H1 (cell line): ENCODE results near the gene HS3ST6. TPM values are rescaled to one million over a fixed set of nuclear protein-coding genes. Genes with fewer than 3 reads are reported as not detected.

Source experiments
- CTCF ChIA-PET: fragments of 300-600 bp; sonication (Branson Sonifier 250); formaldehyde crosslinking; loops from one replicate; lab custom pipeline; 2021; ENCODE audit not compliant: partially characterized antibody; lab: Charles Lee
- POLR2A ChIA-PET: fragments of 300-600 bp; sonication (Branson Sonifier 250); formaldehyde crosslinking; loops from one replicate; lab custom pipeline; 2021; ENCODE audit warnings: inconsistent platforms; ENCODE audit not compliant: partially characterized antibody; lab: Charles Lee
- DNase-seq, 2 experiments: peaks; one replicate each; pipeline versions ENCODE4 v3.0.0 to v3.0.0-alpha.2; 2010 to 2022; ENCODE audit warnings: low spot score in 2 of 2, low read depth in 1 of 2, mixed read lengths in 1 of 2
- FAIRE-seq: peaks from 2 replicates; lab custom pipeline; 2011; peaks lifted over from hg19 to GRCh38; lab: Jason Lieb, UNC
- H2AFZ ChIP-seq: 2 replicates; pipeline ENCODE4 v1.8.1; 2012; ENCODE audit warnings: low read length, inconsistent platforms
- H2AK5ac ChIP-seq: 2 replicates; pipeline ENCODE4 v1.6.1; 2013; ENCODE audit warnings: low read depth, low read length
- H2BK120ac ChIP-seq: replicated peaks from 2 replicates; pipeline ENCODE3; 2013; ENCODE audit warnings: low read depth, low read length, inconsistent platforms
- H2BK12ac ChIP-seq: 2 replicates; pipeline ENCODE4 v1.6.1; 2013; ENCODE audit warnings: low read depth, low read length
- H2BK15ac ChIP-seq: 2 replicates; pipeline ENCODE4 v1.6.1; 2013; ENCODE audit warnings: low read length
- H2BK20ac ChIP-seq: 2 replicates; pipeline ENCODE4 v1.6.1; 2013; ENCODE audit warnings: low read length
- H2BK5ac ChIP-seq: 2 replicates; pipeline ENCODE4 v1.6.1; 2013; ENCODE audit warnings: low read depth, low read length
- H3K14ac ChIP-seq: 2 replicates; pipeline ENCODE4 v1.6.1; 2013; ENCODE audit warnings: inconsistent platforms; ENCODE audit not compliant: insufficient read length
- H3K18ac ChIP-seq: 2 replicates; pipeline ENCODE4 v1.6.1; 2013; ENCODE audit warnings: low read length; ENCODE audit errors: extremely low read depth
- H3K23ac ChIP-seq: 2 replicates; pipeline ENCODE4 v1.6.1; 2013; ENCODE audit warnings: inconsistent platforms; ENCODE audit not compliant: insufficient read length
- H3K23me2 ChIP-seq: 2 replicates; pipeline ENCODE4 v1.6.1; 2013; ENCODE audit warnings: low read depth, low read length
- H3K27ac ChIP-seq: 2 replicates; pipeline ENCODE4 v1.6.1; 2011; ENCODE audit warnings: low read depth, low read length, inconsistent platforms
- H3K27me3 ChIP-seq, 4 experiments: replicated peaks in 1 of 4; 1 replicate in 1 of 4; 2 replicates in 3 of 4; pipeline versions ENCODE4 v1.6.1 to v1.8.1; 2011 to 2013; ENCODE audit warnings: low read length in 3 of 4, mild to moderate bottlenecking in 3 of 4, inconsistent platforms in 2 of 4, mixed read lengths in 2 of 4, moderate library complexity in 1 of 4; ENCODE audit not compliant: control insufficient read depth in 3 of 4, insufficient read depth in 3 of 4; ENCODE audit errors: extremely low read depth in 1 of 4
- H3K36me3 ChIP-seq, 4 experiments: 2 replicates each; pipeline versions ENCODE4 v1.6.1 to v1.8.1; 2011 to 2013; ENCODE audit warnings: mild to moderate bottlenecking in 4 of 4, low read length in 3 of 4, moderate library complexity in 2 of 4, control low read depth in 1 of 4, inconsistent platforms in 1 of 4; ENCODE audit not compliant: insufficient read depth in 4 of 4, control insufficient read depth in 2 of 4
- H3K4ac ChIP-seq: replicated peaks from 2 replicates; pipeline ENCODE3; 2013; ENCODE audit warnings: low read length, low read depth, mixed read lengths, inconsistent platforms; ENCODE audit not compliant: insufficient read length
- H3K4me1 ChIP-seq, 4 experiments: replicated peaks in 1 of 4; 1 replicate in 1 of 4; 2 replicates in 3 of 4; pipeline versions ENCODE4 v1.6.1 to v1.8.1; 2011 to 2013; ENCODE audit warnings: low read length in 3 of 4, inconsistent platforms in 2 of 4, mixed read lengths in 1 of 4; ENCODE audit not compliant: insufficient read depth in 4 of 4, control insufficient read depth in 3 of 4
- H3K4me2 ChIP-seq, 2 experiments: 2 replicates each; pipeline versions ENCODE4 v1.6.1 to v1.8.1; 2011 to 2013; ENCODE audit warnings: low read depth in 2 of 2, low read length in 2 of 2, control low read depth in 1 of 2, inconsistent platforms in 1 of 2, mild to moderate bottlenecking in 1 of 2; ENCODE audit not compliant: insufficient read depth in 1 of 2
- H3K4me3 ChIP-seq, 4 experiments: fragments of 200-600, 300-600 bp in 1 of 4; sonication (generic), shearing (Covaris generic), sonication (Bioruptor Twin) in 1 of 4; 2 replicates each; pipeline versions ENCODE4 v1.5.1 to v1.8.1; 2011 to 2016; ENCODE audit warnings: low read length in 4 of 4, low read depth in 3 of 4, control low read depth in 2 of 4, inconsistent platforms in 2 of 4, mild to moderate bottlenecking in 2 of 4, mixed read lengths in 1 of 4, moderate library complexity in 1 of 4; ENCODE audit not compliant: insufficient read depth in 2 of 4; ENCODE audit errors: extremely low read depth in 1 of 4
- H3K56ac ChIP-seq: replicated peaks from 2 replicates; pipeline ENCODE3; 2013; ENCODE audit warnings: low read depth, mild to moderate bottlenecking, mixed read lengths, low read length, inconsistent platforms; ENCODE audit not compliant: insufficient read length
- H3K79me1 ChIP-seq: 2 replicates; pipeline ENCODE4 v1.6.1; 2013; ENCODE audit warnings: low read depth, low read length, control low read depth
- H3K79me2 ChIP-seq, 2 experiments: 2 replicates each; pipeline versions ENCODE4 v1.6.1 to v1.8.1; 2012 to 2013; ENCODE audit warnings: low read length in 2 of 2, mild to moderate bottlenecking in 2 of 2, inconsistent platforms in 1 of 2; ENCODE audit not compliant: insufficient read depth in 2 of 2, control insufficient read depth in 1 of 2
- H3K9ac ChIP-seq, 4 experiments: replicated peaks in 1 of 4; 1 replicate in 1 of 4; 2 replicates in 3 of 4; pipeline versions ENCODE4 v1.6.1 to v1.8.1; 2011 to 2013; ENCODE audit warnings: low read depth in 3 of 4, low read length in 3 of 4, control low read depth in 2 of 4, mild to moderate bottlenecking in 2 of 4, moderate library complexity in 2 of 4, inconsistent platforms in 1 of 4; ENCODE audit errors: extremely low read depth in 1 of 4
- H3K9me3 ChIP-seq, 2 experiments: 2 replicates each; pipeline versions ENCODE4 v1.6.1 to v1.8.1; 2012 to 2013; ENCODE audit warnings: mild to moderate bottlenecking in 2 of 2, moderate library complexity in 2 of 2, control low read depth in 1 of 2, inconsistent platforms in 1 of 2, low read depth in 1 of 2, low read length in 1 of 2, mixed read lengths in 1 of 2; ENCODE audit not compliant: insufficient read depth in 2 of 2
- H4K20me1 ChIP-seq, 2 experiments: replicated peaks in 1 of 2; 2 replicates each; pipeline versions ENCODE3 to v1.8.1; 2011 to 2013; ENCODE audit warnings: inconsistent platforms in 2 of 2, low read length in 2 of 2, mild to moderate bottlenecking in 1 of 2; ENCODE audit not compliant: insufficient read depth in 2 of 2, control insufficient read depth in 1 of 2
- H4K5ac ChIP-seq: 2 replicates; pipeline ENCODE4 v1.6.1; 2013; ENCODE audit warnings: low read length, low read depth, mixed read lengths, inconsistent platforms; ENCODE audit not compliant: insufficient read length
- H4K8ac ChIP-seq: 2 replicates; pipeline ENCODE4 v1.8.0; 2013; ENCODE audit warnings: mild to moderate bottlenecking, moderate library complexity, low read length, inconsistent platforms; ENCODE audit not compliant: insufficient read depth; ENCODE audit errors: extremely low read depth
- H4K91ac ChIP-seq: replicated peaks from 2 replicates; pipeline ENCODE3; 2013; ENCODE audit warnings: low read length, mixed read lengths, inconsistent platforms; ENCODE audit not compliant: insufficient read length
- BRCA1 ChIP-seq: IDR thresholded peaks from 2 replicates; pipeline ENCODE4 v1.6.1; 2012; ENCODE audit warnings: low read depth, low read length, improper control_type of control experiment
- CEBPB ChIP-seq: IDR thresholded peaks from 2 replicates; pipeline ENCODE4 v1.6.1; 2012; ENCODE audit warnings: low read depth, low read length
- CREB1 ChIP-seq: IDR thresholded peaks from 2 replicates; pipeline ENCODE4 v1.6.1; 2012; ENCODE audit warnings: inconsistent platforms
- CTBP2 ChIP-seq: IDR thresholded peaks from 2 replicates; pipeline ENCODE4 v1.7.0; 2011; ENCODE audit warnings: borderline replicate concordance, mild to moderate bottlenecking, moderate library complexity, mixed read lengths, low read length; ENCODE audit not compliant: insufficient read depth, insufficient read length
- GTF2F1 ChIP-seq: IDR thresholded peaks from 2 replicates; pipeline ENCODE4 v1.6.1; 2012; ENCODE audit warnings: low read depth, low read length, improper control_type of control experiment, borderline replicate concordance
- JUN ChIP-seq: IDR thresholded peaks from 2 replicates; pipeline ENCODE4 v1.6.1; 2011; ENCODE audit warnings: low read depth, mild to moderate bottlenecking, improper control_type of control experiment, low read length
- KDM1A ChIP-seq: fragments of 200-600, 300-600 bp; sonication (generic); IDR thresholded peaks from 2 replicates; pipeline ENCODE4 v1.7.1; 2016; ENCODE audit warnings: mild to moderate bottlenecking, low read length, borderline replicate concordance
- PHF8 ChIP-seq: fragments of 200-600 bp; sonication (generic); conservative IDR thresholded peaks from 2 replicates; pipeline ENCODE4 v1.7.1; 2012; ENCODE audit warnings: low read depth, mild to moderate bottlenecking, inconsistent platforms, low read length, moderate library complexity
- POU5F1 ChIP-seq: IDR thresholded peaks from 2 replicates; pipeline ENCODE4 v1.6.1; 2011; ENCODE audit warnings: low read depth, mild to moderate bottlenecking, low read length, moderate library complexity
- RNF2 ChIP-seq: fragments of 200-900, 300-1000 bp; sonication (generic); IDR thresholded peaks from 2 replicates; pipeline ENCODE4 v1.7.1; 2016; ENCODE audit warnings: borderline replicate concordance, low read depth, mild to moderate bottlenecking, antibody characterized with exemption, low read length; ENCODE audit not compliant: poor library complexity, severe bottlenecking; ENCODE audit errors: missing control alignments
- SAP30 ChIP-seq: fragments of 300-600 bp; sonication (generic); IDR thresholded peaks from 2 replicates; pipeline ENCODE4 v1.7.1; 2012; ENCODE audit warnings: low read length, moderate library complexity, mild to moderate bottlenecking, inconsistent platforms; ENCODE audit not compliant: insufficient read depth, insufficient replicate concordance
- SIRT6 ChIP-seq: IDR thresholded peaks from one replicate; pipeline ENCODE4 v1.7.1; 2012; ENCODE audit warnings: low read length, inconsistent platforms
- SIX5 ChIP-seq: IDR thresholded peaks from 2 replicates; pipeline ENCODE4 v1.6.1; 2011; ENCODE audit warnings: mild to moderate bottlenecking, low read depth, low read length
- SP1 ChIP-seq: IDR thresholded peaks from 2 replicates; pipeline ENCODE4 v1.6.1; 2011; ENCODE audit warnings: low read depth, low read length
- TAF1 ChIP-seq: IDR thresholded peaks from 2 replicates; pipeline ENCODE4 v1.6.1; 2011; ENCODE audit warnings: mild to moderate bottlenecking, low read depth, low read length
- WGBS, 2 experiments: shearing (Covaris generic) in 1 of 2; methylation state at CpG; one replicate each; pipeline versions ENCODE4 v1.1.6 to v1.1.7; 2013 to 2015; ENCODE audit warnings: low lambda C conversion rate in 2 of 2, mixed read lengths in 2 of 2, inconsistent platforms in 1 of 2, low coverage in 1 of 2, missing lambda C conversion rate in 1 of 2; ENCODE audit not compliant: insufficient replicate concordance in 2 of 2, insufficient coverage in 1 of 2, insufficient read length in 1 of 2; ENCODE audit errors: extremely low coverage in 1 of 2, missing lambda C conversion rate in 1 of 2; 5-methylcytosine and 5-hydroxymethylcytosine counted together
- polyA plus RNA-seq, 7 experiments: library from polyadenylated mRNA; depleted of rRNA in 3 of 7; stranded (reverse) in 5 of 7; unstranded in 2 of 7; fragments of >200 nt in 5 of 7; fragments of 200-250 nt in 2 of 7; gene quantifications; 1 replicate in 5 of 7; 2 replicates in 1 of 7; 4 replicates in 1 of 7; pipeline versions ENCODE4 v1.2.1 to v1.2.3, GENCODE V29; 2011 to 2013; ENCODE audit warnings: missing spikeins in 2 of 7, mixed read lengths in 2 of 7
- total RNA-seq: library from RNA; stranded (reverse); fragmentation: NEBNext Ultra II Directional; extraction: Animal tissue kit (Norgen Biotek cat#: 25700); gene quantifications from 2 replicates; pipeline ENCODE4 v1.2.1, GENCODE V29; 2021

The HS3ST6 gene
- total and polyA plus RNA-seq, 2 of the 8 experiments (the other 6 are each of a cell fraction or from before 2014, with no cell fraction given) = 0.36 to 0.39 TPM

GRCh38 chr16:1926271-1926670 lies 8.1 kb upstream of the HS3ST6 start:
- no peak overlapping the region for H2BK15ac ChIP-seq
- no peak overlapping the region for H2AFZ ChIP-seq
- no peaks in the 10 kb centered on the region for H3K79me2 ChIP-seq
- H3K23me2 ChIP-seq = no peaks in the 10 kb centered on the region; the same call in 1 of the 2 replicates
- 73% methylated on average over 7 of the region's 11 CpGs; no CpG with 5 or more reads in 1 of the 2 experiments for WGBS, 2 experiments
- no peak overlapping the region for H2AK5ac ChIP-seq
- H3K14ac ChIP-seq = no peak overlapping the region
- FAIRE-seq = no peak
- ChIA-PET CTCF (interaction anchor here (0.7 to 8.0 kb wide), 3 partner anchors 10 to 62 kb away, joined by 3 to 75 read pairs (median 7); no protein-coding TSS in a partner anchor), POLR2A (interaction anchor here (0.6 to 4.1 kb wide), 4 partner anchors 18 to 633 kb away, joined by 3 to 27 read pairs (median 4); partner anchors contain the start of gene RPS2)
- no peak overlapping the region for H3K9ac ChIP-seq
- no peak overlapping the region for H4K5ac ChIP-seq
- H3K18ac ChIP-seq = no peak overlapping the region; the same call in 1 of the 2 replicates
- no peak overlapping the region for H3K27ac ChIP-seq
- DNase-seq = no peak
- no peak overlapping the region for H3K4me2 ChIP-seq
- H4K91ac ChIP-seq = no peak overlapping the region
- TF ChIP-seq SP1 (no peak), KDM1A (no peak), SAP30 (no peak), CTBP2 (no peak), SIX5 (no peak), SIRT6 (no peak), RNF2 (no peak), CREB1 (no peak), JUN (no peak), POU5F1 (no peak), GTF2F1 (no peak), TAF1 (no peak), PHF8 (no peak), BRCA1 (no peak), CEBPB (no peak)
- H3K36me3 ChIP-seq = no peaks in the 10 kb centered on the region
- H3K4ac ChIP-seq = no peak overlapping the region
- H3K27me3 ChIP-seq = peaks cover 0 to 47% (median 28%) of the 10 kb centered on the region in 4 experiments; a peak in 6 of 7 replicates
- 0 out of 2 replicates have a peak overlapping the region, but pooled peaks have one; percentile 35 for H2BK12ac ChIP-seq
- H3K4me1 ChIP-seq = peaks cover 4 to 18% (median 10%) of the 10 kb centered on the region in 4 experiments
- H3K56ac ChIP-seq = no peak overlapping the region
- no peaks in the 10 kb centered on the region for H3K79me1 ChIP-seq
- H3K9me3 ChIP-seq = no peaks in the 10 kb centered on the region
- H3K23ac ChIP-seq = no peak overlapping the region
- H4K20me1 ChIP-seq = no peaks in the 10 kb centered on the region
- H3K4me3 ChIP-seq = no peak overlapping the region
- no peak overlapping the region for H2BK5ac ChIP-seq
- no peak overlapping the region for H2BK120ac ChIP-seq
- H2BK20ac ChIP-seq = no peak overlapping the region
- no peak overlapping the region for H4K8ac ChIP-seq
